Measurements from ENCODE around the gene EYA2.

Gene EYA2

DNA sequence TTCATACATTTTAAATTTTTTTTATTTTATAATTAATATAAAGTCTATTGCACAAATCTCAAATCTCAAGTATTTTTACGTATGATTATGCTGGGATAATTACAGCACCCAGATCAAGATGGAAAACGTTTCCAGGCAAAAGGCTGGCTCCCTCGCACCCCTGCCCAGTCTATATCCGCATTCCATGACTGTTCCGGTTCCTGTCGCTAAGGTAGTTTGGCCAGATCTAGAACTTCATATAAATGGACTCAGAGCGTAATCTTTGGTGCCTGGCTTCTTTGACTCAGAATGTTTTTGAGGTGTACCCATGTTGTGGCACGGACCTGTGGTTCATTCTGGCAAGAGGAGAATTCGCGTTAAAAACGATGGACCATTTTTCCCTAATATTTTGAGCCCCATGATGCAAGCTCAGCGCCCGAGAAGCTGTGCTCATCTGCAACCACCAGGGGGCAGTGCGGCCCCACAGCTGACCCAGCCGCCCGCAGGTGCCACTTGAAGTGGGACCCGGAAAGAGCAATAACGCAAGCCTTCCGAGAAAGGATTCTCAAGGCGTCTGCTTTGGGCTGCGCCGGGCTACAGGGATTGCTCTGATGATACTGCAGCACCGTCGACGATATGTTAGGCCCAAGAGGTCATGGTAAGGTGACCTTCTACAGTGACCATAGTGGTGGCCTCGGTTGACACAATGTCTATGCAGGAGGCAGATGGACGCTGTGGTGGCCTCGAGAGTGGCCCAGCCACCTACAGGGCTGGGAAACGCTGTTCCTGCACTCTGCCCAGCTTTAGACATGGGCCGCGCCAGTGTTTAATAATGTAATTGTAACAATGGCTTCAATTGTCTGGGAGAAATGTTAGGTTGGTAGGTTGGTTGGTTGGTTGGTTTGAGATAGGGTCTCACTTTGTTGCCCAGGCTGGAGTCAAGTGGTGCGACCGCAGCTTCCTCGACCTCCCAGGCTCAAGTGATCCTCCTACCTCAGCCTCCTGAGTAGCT lies 301.7 kb downstream of the EYA2 start:
- H3K36me3 ChIP-seq = no peaks in the 10 kb centered on the region
- H3K4me3 ChIP-seq = peak overlapping the region in 1 of 2 donors; percentile 6
- DNase-seq = peak; percentile 56 to 80
- H3K27me3 ChIP-seq = no peaks in the 10 kb centered on the region
- H3K4me1 ChIP-seq = peaks cover 0 to 8% (median 0%) of the 10 kb centered on the region in 4 donors
- intact Hi-C loops (cut with DNase I; ENCODE audit: low total_unique reads) = loop anchor here (2.0 to 5.0 kb wide), 3 partner anchors 76 to 426 kb away; no protein-coding TSS in a partner anchor
- no peak overlapping the region for H3K27ac ChIP-seq
- TF ChIP-seq, protein P1, sequence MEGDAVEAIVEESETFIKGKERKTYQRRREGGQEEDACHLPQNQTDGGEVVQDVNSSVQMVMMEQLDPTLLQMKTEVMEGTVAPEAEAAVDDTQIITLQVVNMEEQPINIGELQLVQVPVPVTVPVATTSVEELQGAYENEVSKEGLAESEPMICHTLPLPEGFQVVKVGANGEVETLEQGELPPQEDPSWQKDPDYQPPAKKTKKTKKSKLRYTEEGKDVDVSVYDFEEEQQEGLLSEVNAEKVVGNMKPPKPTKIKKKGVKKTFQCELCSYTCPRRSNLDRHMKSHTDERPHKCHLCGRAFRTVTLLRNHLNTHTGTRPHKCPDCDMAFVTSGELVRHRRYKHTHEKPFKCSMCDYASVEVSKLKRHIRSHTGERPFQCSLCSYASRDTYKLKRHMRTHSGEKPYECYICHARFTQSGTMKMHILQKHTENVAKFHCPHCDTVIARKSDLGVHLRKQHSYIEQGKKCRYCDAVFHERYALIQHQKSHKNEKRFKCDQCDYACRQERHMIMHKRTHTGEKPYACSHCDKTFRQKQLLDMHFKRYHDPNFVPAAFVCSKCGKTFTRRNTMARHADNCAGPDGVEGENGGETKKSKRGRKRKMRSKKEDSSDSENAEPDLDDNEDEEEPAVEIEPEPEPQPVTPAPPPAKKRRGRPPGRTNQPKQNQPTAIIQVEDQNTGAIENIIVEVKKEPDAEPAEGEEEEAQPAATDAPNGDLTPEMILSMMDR (IDR thresholded peaks at IDR 0.05) = peak; percentile 94 to 98
- no peaks in the 10 kb centered on the region for H3K9me3 ChIP-seq

GRCh38 chr20:47198254-47198671 lies 303.6 kb downstream of the EYA2 start:
- H3K4me1 ChIP-seq = peaks cover 0 to 8% (median 0%) of the 10 kb centered on the region in 4 donors
- no peaks in the 10 kb centered on the region for H3K27me3 ChIP-seq
- TF ChIP-seq, protein P1 (IDR thresholded peaks at IDR 0.05) = no peak
- intact Hi-C loops (cut with DNase I; ENCODE audit: low total_unique reads) = loop anchor here (5.0 kb wide), 2 partner anchors 74 to 424 kb away; no protein-coding TSS in a partner anchor
- no peak for DNase-seq
- no peak overlapping the region for H3K27ac ChIP-seq
- H3K4me3 ChIP-seq = no peak overlapping the region
- no peaks in the 10 kb centered on the region for H3K36me3 ChIP-seq
- no peaks in the 10 kb centered on the region for H3K9me3 ChIP-seq

GRCh38 chr20:47198996-47199552 lies 304.4 kb downstream of the EYA2 start:
- H3K4me1 ChIP-seq = peaks cover 0 to 8% (median 0%) of the 10 kb centered on the region in 4 donors
- no peaks in the 10 kb centered on the region for H3K27me3 ChIP-seq
- intact Hi-C loops (cut with DNase I; ENCODE audit: low total_unique reads) = loop anchor here (5.0 kb wide), 2 partner anchors 73 to 423 kb away; no protein-coding TSS in a partner anchor
- no peaks in the 10 kb centered on the region for H3K9me3 ChIP-seq
- H3K4me3 ChIP-seq = no peak overlapping the region
- TF ChIP-seq, protein P1 (IDR thresholded peaks at IDR 0.05) = no peak
- H3K27ac ChIP-seq = no peak overlapping the region
- H3K36me3 ChIP-seq = no peaks in the 10 kb centered on the region
- DNase-seq = no peak

DNA sequence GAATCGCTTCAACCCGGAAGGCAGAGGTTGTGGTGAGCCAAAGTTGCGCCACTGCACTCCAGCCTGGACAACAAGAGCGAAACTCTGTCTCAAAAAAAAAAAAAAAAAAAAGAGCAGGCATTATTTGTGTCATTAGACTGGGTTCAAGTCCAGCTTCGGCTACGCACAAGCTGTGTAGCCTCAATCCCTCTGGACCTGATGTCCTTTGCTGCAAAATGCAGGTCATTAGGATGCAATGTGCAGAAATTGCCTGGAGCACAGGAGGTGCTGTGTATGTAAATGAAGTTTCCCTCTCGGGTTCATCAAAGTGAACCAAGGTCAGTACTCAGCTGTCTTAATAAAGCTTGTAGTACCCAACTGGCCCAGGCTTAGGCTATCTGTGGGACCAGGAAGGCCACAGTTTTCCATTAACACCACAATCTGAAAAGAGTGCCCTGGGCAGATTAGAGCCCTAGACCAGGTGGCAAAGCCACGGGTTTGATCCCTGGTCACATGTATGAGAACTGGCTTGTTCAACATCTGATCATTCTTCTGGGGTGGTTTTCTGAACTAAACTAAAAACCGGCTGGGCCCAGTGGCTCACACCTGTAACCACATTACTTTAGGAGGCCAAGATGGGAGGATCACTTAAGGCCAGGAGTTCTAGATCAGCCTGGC lies 306.6 kb downstream of the EYA2 start:
- intact Hi-C loops (cut with DNase I; ENCODE audit: low total_unique reads) = no loop called here
- Histone ChIP-seq H3K4me3 (no peak overlapping the region), H3K4me1 (peaks cover 0 to 6% (median 0%) of the 10 kb centered on the region in 4 donors)

More for the DNA sequence above, 306.6 kb downstream of the EYA2 start:
- Histone ChIP-seq H3K9me3 (no peaks in the 10 kb centered on the region), H3K27ac (no peak overlapping the region), H3K27me3 (no peaks in the 10 kb centered on the region), H3K36me3 (no peaks in the 10 kb centered on the region)
- TF ChIP-seq, protein P1 (IDR thresholded peaks at IDR 0.05) = no peak
- no peak for DNase-seq

Measured in tibial artery (tissue), 4 donors.